Lower leg skin (tissue), 4 donors: Measurements from ENCODE around the gene AMPD3. TPM values are rescaled to one million over a fixed set of nuclear protein-coding genes. Genes with fewer than 3 reads are reported as not detected.

Source experiments
- DNase-seq, 2 donors: peaks; one replicate each; pipeline ENCODE4 v3.0.0-alpha.2; 2019; ENCODE audit warnings: low spot score in 2 of 2
- H3K4me3 ChIP-seq: fragments of 200-600 bp; sonication (generic); 2 replicates; pipeline ENCODE4 v1.5.1; 2017; ENCODE audit warnings: mild to moderate bottlenecking, low read depth; ENCODE audit not compliant: poor library complexity, severe bottlenecking
- CTCF ChIP-seq, 3 donors: fragments of 450-650 bp; IDR thresholded peaks; one replicate each; pipeline ENCODE4 v1.5.1; 2016; ENCODE audit warnings: antibody characterized with exemption in 3 of 3, mild to moderate bottlenecking in 3 of 3, moderate library complexity in 2 of 3
- POLR2A ChIP-seq, 2 donors: fragments of 450-650 bp; IDR thresholded peaks; one replicate each; pipeline ENCODE4 v1.6.1; 2016 to 2017; ENCODE audit warnings: antibody characterized with exemption in 2 of 2, mild to moderate bottlenecking in 1 of 2, moderate library complexity in 1 of 2
- WGBS, 2 donors: methylation state at CpG; one replicate each; pipeline ENCODE4 v1.1.5; 2018; 5-methylcytosine and 5-hydroxymethylcytosine counted together
- intact Hi-C: fragments of 100-400 bp; cut with DNase I; formaldehyde crosslinking; loops from one replicate; pipeline ENCODE4 v1.15.0; 2023; ENCODE audit warnings: low total_unique reads
- total RNA-seq, 4 donors: library from RNA; depleted of rRNA; stranded (reverse); fragments of >200 nt; gene quantifications; one replicate each; pipeline ENCODE4 v1.1.0, GENCODE V29; 2016

AMPD3 gene
- total RNA-seq, 4 donors from 2014 or later, result 30.2 to 43.3 (median 32.6) TPM

GRCh38 chr11:10498022-10498400 is 42.9 kb downstream of the AMPD3 start:
- no peak overlapping the region for H3K4me3 ChIP-seq
- DNase-seq, result no peak
- intact Hi-C loops, result no loop called here
- TF ChIP-seq POLR2A (IDR thresholded peaks at IDR 0.05) (no peak), CTCF (IDR thresholded peaks at IDR 0.05) (no peak)
- 91 to 95% methylated on average over 7 of the region's 7 CpGs for WGBS, 2 donors

GRCh38 chr11:10498426-10499250 is 43.6 kb downstream of the AMPD3 start:
- 88 to 89% methylated on average over 10 of the region's 10 CpGs for WGBS, 2 donors
- intact Hi-C loops, result no loop called here
- no peak overlapping the region for H3K4me3 ChIP-seq
- DNase-seq, result peak in 1 of 2 donors; percentile 74
- no peak for TF ChIP-seq CTCF (IDR thresholded peaks at IDR 0.05)
- TF ChIP-seq POLR2A (IDR thresholded peaks at IDR 0.05), result no peak

GRCh38 chr11:10499452-10499851 is 44.4 kb downstream of the AMPD3 start:
- intact Hi-C loops, result no loop called here
- TF ChIP-seq POLR2A (IDR thresholded peaks at IDR 0.05), result no peak
- TF ChIP-seq CTCF (IDR thresholded peaks at IDR 0.05), result no peak
- no peak overlapping the region for H3K4me3 ChIP-seq
- WGBS, 2 donors, result 59 to 65% methylated on average over 5 of the region's 5 CpGs
- peak; percentile 70 to 87 for DNase-seq

- H3K4me3 ChIP-seq, result no peak overlapping the region
- peak in 1 of 2 donors; percentile 83 for DNase-seq
- TF ChIP-seq CTCF (IDR thresholded peaks at IDR 0.05) (no peak), POLR2A (IDR thresholded peaks at IDR 0.05) (no peak)
- intact Hi-C loops, result no loop called here
- WGBS, 2 donors, result 83 to 87% methylated on average over 15 of the region's 15 CpGs
These were observed 45.0 kb downstream of the AMPD3 start for GRCh38 chr11:10499874-10500601.

GRCh38 chr11:10500757-10501684 is 46.0 kb downstream of the AMPD3 start:
- intact Hi-C loops, result no loop called here
- no peak for TF ChIP-seq POLR2A (IDR thresholded peaks at IDR 0.05)
- TF ChIP-seq CTCF (IDR thresholded peaks at IDR 0.05), result no peak
- DNase-seq, result peak in 1 of 2 donors; percentile 86
- no peak overlapping the region for H3K4me3 ChIP-seq
- WGBS, 2 donors, result 79 to 92% methylated on average over 20 of the region's 20 CpGs
